ENCODE results near the gene HES5.

The HES5 gene

DNA sequence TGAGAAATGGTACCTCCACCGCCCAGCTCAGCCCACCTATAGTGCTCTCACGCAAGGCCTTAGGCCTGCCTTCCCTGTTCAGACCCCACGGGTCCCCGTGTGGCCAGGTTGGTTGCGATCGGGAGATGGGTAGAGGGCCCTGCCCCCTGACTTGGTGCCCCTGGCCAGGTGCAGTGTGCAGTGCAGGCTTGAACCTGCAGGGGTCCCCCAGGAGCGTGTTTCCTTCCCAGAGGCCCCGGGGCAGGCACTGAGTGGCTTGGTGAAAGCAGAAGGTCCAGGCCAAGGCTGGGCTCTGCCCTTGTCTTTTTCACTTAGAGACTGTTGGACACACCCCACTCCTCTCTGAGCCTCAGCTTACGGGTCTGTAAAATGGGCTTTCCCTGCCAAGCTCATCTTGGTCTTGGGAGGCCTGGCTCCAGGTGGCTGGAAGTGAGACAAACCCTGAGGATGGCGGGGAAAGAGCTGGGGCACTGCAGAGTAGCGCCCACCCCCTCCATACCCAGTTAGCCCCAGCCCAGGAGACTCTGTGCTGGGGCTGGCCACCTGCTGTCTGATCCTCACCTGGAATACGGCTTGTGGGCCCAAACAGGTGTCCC lies 9.3 kb upstream of the HES5 start:
- H3K4me1 ChIP-seq (ENCODE audit: low read length), result no peaks in the 10 kb centered on the region
- no peak overlapping the region for H3K27ac ChIP-seq (ENCODE audit: low read length)
- no peaks in the 10 kb centered on the region for H3K36me3 ChIP-seq (replicated peaks; ENCODE audit: low read depth, low read length)
- no peaks in the 10 kb centered on the region for H4K20me1 ChIP-seq (ENCODE audit: insufficient read depth, low read length)
- no peak overlapping the region for H2AFZ ChIP-seq (ENCODE audit: low read depth, low read length)
- TF ChIP-seq EZH2phosphoT487 (IDR thresholded peaks at IDR 0.05; ENCODE audit: low read depth) (no peak), CTCF (IDR thresholded peaks at IDR 0.05; ENCODE audit: low read depth, low read length) (peak; percentile 29; the same call in 1 of the 2 replicates)
- H3K27me3 ChIP-seq (ENCODE audit: low read depth, low read length), result peaks cover 5% of the 10 kb centered on the region; the same call in 1 of the 2 replicates
- no peaks in the 10 kb centered on the region for H3K79me2 ChIP-seq (ENCODE audit: low read length)
- no peak overlapping the region for H3K4me3 ChIP-seq (ENCODE audit: low read length)
- no peaks in the 10 kb centered on the region for H3K9me3 ChIP-seq (ENCODE audit: insufficient read depth, low read length)
- H3K9ac ChIP-seq (ENCODE audit: low read length), result no peak overlapping the region
- H3K4me2 ChIP-seq (ENCODE audit: low read length), result no peak overlapping the region

DNA sequence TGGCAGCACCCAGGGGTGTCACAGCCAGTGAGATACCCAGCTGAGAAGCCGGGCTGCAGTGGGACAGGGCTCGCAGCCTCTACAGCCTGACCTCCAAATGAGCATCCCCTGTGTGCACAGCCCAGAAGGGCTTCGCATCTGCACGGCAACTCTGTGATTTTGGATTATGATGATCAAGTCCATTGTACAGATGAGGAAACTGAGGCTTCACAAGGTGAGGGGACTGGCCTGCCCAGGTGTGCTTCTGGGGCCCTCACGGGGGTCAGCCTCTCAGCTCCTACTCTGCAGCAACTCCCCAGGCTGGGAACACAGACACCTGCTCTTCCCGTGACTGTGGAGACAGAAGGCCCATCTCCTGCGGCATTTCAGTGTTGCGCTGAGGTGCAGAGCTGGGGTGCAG lies 8.8 kb upstream of the HES5 start:
- Histone ChIP-seq H3K36me3 (replicated peaks; ENCODE audit: low read depth, low read length) (no peaks in the 10 kb centered on the region), H3K27me3 (ENCODE audit: low read depth, low read length) (peaks cover 5% of the 10 kb centered on the region; the same call in 1 of the 2 replicates), H3K4me3 (ENCODE audit: low read length) (no peak overlapping the region), H3K79me2 (ENCODE audit: low read length) (no peaks in the 10 kb centered on the region), H3K4me1 (ENCODE audit: low read length) (no peaks in the 10 kb centered on the region), H3K4me2 (ENCODE audit: low read length) (no peak overlapping the region), H2AFZ (ENCODE audit: low read depth, low read length) (no peak overlapping the region), H3K9ac (ENCODE audit: low read length) (no peak overlapping the region), H4K20me1 (ENCODE audit: insufficient read depth, low read length) (no peaks in the 10 kb centered on the region), H3K27ac (ENCODE audit: low read length) (no peak overlapping the region), H3K9me3 (ENCODE audit: insufficient read depth, low read length) (no peaks in the 10 kb centered on the region)
- TF ChIP-seq EZH2phosphoT487 (IDR thresholded peaks at IDR 0.05; ENCODE audit: low read depth) (no peak), CTCF (IDR thresholded peaks at IDR 0.05; ENCODE audit: low read depth, low read length) (no peak)

GRCh38 chr1:2538376-2538775 lies 8.3 kb upstream of the HES5 start:
- H3K36me3 ChIP-seq (replicated peaks; ENCODE audit: low read depth, low read length), result no peaks in the 10 kb centered on the region
- no peaks in the 10 kb centered on the region for H3K4me1 ChIP-seq (ENCODE audit: low read length)
- no peak overlapping the region for H3K4me3 ChIP-seq (ENCODE audit: low read length)
- H3K27me3 ChIP-seq (ENCODE audit: low read depth, low read length), result peaks cover 5% of the 10 kb centered on the region; the same call in 1 of the 2 replicates
- H3K4me2 ChIP-seq (ENCODE audit: low read length), result no peak overlapping the region
- H3K27ac ChIP-seq (ENCODE audit: low read length), result no peak overlapping the region
- no peak overlapping the region for H2AFZ ChIP-seq (ENCODE audit: low read depth, low read length)
- no peaks in the 10 kb centered on the region for H4K20me1 ChIP-seq (ENCODE audit: insufficient read depth, low read length)
- H3K9ac ChIP-seq (ENCODE audit: low read length), result no peak overlapping the region
- H3K79me2 ChIP-seq (ENCODE audit: low read length), result no peaks in the 10 kb centered on the region
- TF ChIP-seq EZH2phosphoT487 (IDR thresholded peaks at IDR 0.05; ENCODE audit: low read depth) (no peak), CTCF (IDR thresholded peaks at IDR 0.05; ENCODE audit: low read depth, low read length) (no peak)
- no peaks in the 10 kb centered on the region for H3K9me3 ChIP-seq (ENCODE audit: insufficient read depth, low read length)

GRCh38 chr1:2537784-2538115 lies 7.7 kb upstream of the HES5 start:
- H2AFZ ChIP-seq (ENCODE audit: low read depth, low read length), result no peak overlapping the region
- no peaks in the 10 kb centered on the region for H3K36me3 ChIP-seq (replicated peaks; ENCODE audit: low read depth, low read length)
- no peaks in the 10 kb centered on the region for H3K79me2 ChIP-seq (ENCODE audit: low read length)
- no peaks in the 10 kb centered on the region for H4K20me1 ChIP-seq (ENCODE audit: insufficient read depth, low read length)
- no peak overlapping the region for H3K4me2 ChIP-seq (ENCODE audit: low read length)
- no peak overlapping the region for H3K4me3 ChIP-seq (ENCODE audit: low read length)
- H3K9me3 ChIP-seq (ENCODE audit: insufficient read depth, low read length), result no peaks in the 10 kb centered on the region
- no peak for TF ChIP-seq EZH2phosphoT487 (IDR thresholded peaks at IDR 0.05; ENCODE audit: low read depth)
- no peak overlapping the region for H3K9ac ChIP-seq (ENCODE audit: low read length)
- no peaks in the 10 kb centered on the region for H3K4me1 ChIP-seq (ENCODE audit: low read length)
- H3K27me3 ChIP-seq (ENCODE audit: low read depth, low read length), result peaks cover 10% of the 10 kb centered on the region; the same call in 1 of the 2 replicates
- H3K27ac ChIP-seq (ENCODE audit: low read length), result no peak overlapping the region
